Uterus (tissue), 4 donors: ENCODE results near the gene SLCO3A1. TPM values are rescaled to one million over a fixed set of nuclear protein-coding genes. Genes with fewer than 3 reads are reported as not detected.

Experiments
- DNase-seq, 2 donors: peaks; one replicate each; pipeline ENCODE4 v3.0.0-alpha.2; 2019 to 2020
- H3K27ac ChIP-seq, 2 donors: fragments of 200-600 bp; sonication (generic); 1 replicate in 1 of 2; 2 replicates in 1 of 2; pipeline ENCODE4 v1.5.1; 2016 to 2018
- H3K27me3 ChIP-seq, 2 donors: fragments of 200-600 bp; sonication (generic); one replicate each; pipeline ENCODE4 v1.5.1; 2018 to 2019; ENCODE audit warnings: control low read depth in 1 of 2
- H3K36me3 ChIP-seq, 2 donors: fragments of 200-600 bp; sonication (generic); one replicate each; pipeline ENCODE4 v1.5.1; 2019; ENCODE audit warnings: control low read depth in 1 of 2
- H3K4me1 ChIP-seq, 2 donors: fragments of 200-600 bp; sonication (generic); one replicate each; pipeline ENCODE4 v1.5.1; 2018 to 2019; ENCODE audit warnings: control low read depth in 1 of 2
- H3K4me3 ChIP-seq, 2 donors: fragments of 200-600 bp; sonication (generic); 1 replicate in 1 of 2; 2 replicates in 1 of 2; pipeline ENCODE4 v1.5.1; 2018 to 2019; ENCODE audit warnings: mild to moderate bottlenecking in 1 of 2
- H3K9me3 ChIP-seq, 2 donors: fragments of 200-600 bp; sonication (generic); one replicate each; pipeline ENCODE4 v1.5.1; 2019; ENCODE audit warnings: control low read depth in 1 of 2
- CTCF ChIP-seq, 4 experiments: fragments of 200-600 bp in 2 of 4; fragments of 450-650 bp in 2 of 4; sonication (generic) in 2 of 4; IDR thresholded peaks; one replicate each; pipeline ENCODE4 v1.5.1; 2016 to 2019; ENCODE audit warnings: antibody characterized with exemption in 4 of 4, mild to moderate bottlenecking in 2 of 4, moderate library complexity in 1 of 4
- POLR2A ChIP-seq, 2 donors: fragments of 450-650 bp; IDR thresholded peaks; one replicate each; pipeline ENCODE4 v1.6.1; 2016; ENCODE audit warnings: antibody characterized with exemption in 2 of 2, mild to moderate bottlenecking in 1 of 2, moderate library complexity in 1 of 2
- intact Hi-C: fragments of 100-400 bp; cut with DNase I; formaldehyde crosslinking; loops from one replicate; pipeline ENCODE4 v1.15.1; 2023; ENCODE audit warnings: low total_unique reads
- total RNA-seq, 4 donors: library from RNA; depleted of rRNA in 3 of 4; stranded (reverse); fragments of >200 nt in 3 of 4; gene quantifications; one replicate each; pipeline versions ENCODE4 v1.1.0 to v1.2.4, GENCODE V29; 2014 to 2023
- donor health status: DM: yes; HTN: yes; CAD: no.

SLCO3A1 gene
- total RNA-seq, 4 donors from 2014 or later: 4.4 to 26.1 (median 9.5) TPM

GRCh38 chr15:92073044-92073785 is 219.7 kb downstream of the SLCO3A1 start:
- no peaks in the 10 kb centered on the region for H3K4me1 ChIP-seq
- no peak overlapping the region for H3K4me3 ChIP-seq
- DNase-seq: no peak
- no peaks in the 10 kb centered on the region for H3K27me3 ChIP-seq
- H3K36me3 ChIP-seq: no peaks in the 10 kb centered on the region
- no peaks in the 10 kb centered on the region for H3K9me3 ChIP-seq
- TF ChIP-seq CTCF (IDR thresholded peaks at IDR 0.05): no peak
- H3K27ac ChIP-seq: no peak overlapping the region
- intact Hi-C loops: no loop called here

GRCh38 chr15:92074101-92074500 is 220.6 kb downstream of the SLCO3A1 start:
- no peak for DNase-seq
- Histone ChIP-seq H3K27me3 (no peaks in the 10 kb centered on the region), H3K4me1 (no peaks in the 10 kb centered on the region), H3K9me3 (no peaks in the 10 kb centered on the region), H3K36me3 (no peaks in the 10 kb centered on the region), H3K27ac (no peak overlapping the region), H3K4me3 (no peak overlapping the region)
- intact Hi-C loops: no loop called here
- TF ChIP-seq POLR2A (IDR thresholded peaks at IDR 0.05) (no peak), CTCF (IDR thresholded peaks at IDR 0.05) (no peak)

GRCh38 chr15:92074646-92075045 is 221.1 kb downstream of the SLCO3A1 start:
- TF ChIP-seq CTCF (IDR thresholded peaks at IDR 0.05): no peak
- no peak for TF ChIP-seq POLR2A (IDR thresholded peaks at IDR 0.05)
- intact Hi-C loops: loop anchor here (5.0 kb wide), 1 partner anchor 222 kb away; the partner anchor contains the start of gene SLCO3A1
- no peaks in the 10 kb centered on the region for H3K4me1 ChIP-seq
- peak in 1 of 2 donors; percentile 36 for DNase-seq
- no peaks in the 10 kb centered on the region for H3K27me3 ChIP-seq
- H3K27ac ChIP-seq: no peak overlapping the region
- H3K4me3 ChIP-seq: no peak overlapping the region
- no peaks in the 10 kb centered on the region for H3K36me3 ChIP-seq
- no peaks in the 10 kb centered on the region for H3K9me3 ChIP-seq

GRCh38 chr15:92075764-92076163 is 222.3 kb downstream of the SLCO3A1 start:
- TF ChIP-seq CTCF (IDR thresholded peaks at IDR 0.05) (no peak), POLR2A (IDR thresholded peaks at IDR 0.05) (no peak)
- Histone ChIP-seq H3K27ac (no peak overlapping the region), H3K4me1 (no peaks in the 10 kb centered on the region), H3K9me3 (no peaks in the 10 kb centered on the region), H3K36me3 (no peaks in the 10 kb centered on the region), H3K4me3 (no peak overlapping the region), H3K27me3 (no peaks in the 10 kb centered on the region)
- intact Hi-C loops: loop anchor here (5.0 kb wide), 1 partner anchor 223 kb away; the partner anchor contains the start of gene SLCO3A1
- DNase-seq: no peak

- no peaks in the 10 kb centered on the region for H3K36me3 ChIP-seq
- intact Hi-C loops: loop anchor here (5.0 kb wide), 1 partner anchor 224 kb away; the partner anchor contains the start of gene SLCO3A1
- no peaks in the 10 kb centered on the region for H3K27me3 ChIP-seq
- TF ChIP-seq POLR2A (IDR thresholded peaks at IDR 0.05) (no peak), CTCF (IDR thresholded peaks at IDR 0.05) (no peak)
- no peaks in the 10 kb centered on the region for H3K9me3 ChIP-seq
- H3K4me1 ChIP-seq: no peaks in the 10 kb centered on the region
- no peak overlapping the region for H3K27ac ChIP-seq
- no peak overlapping the region for H3K4me3 ChIP-seq
- DNase-seq: no peak
Observed at GRCh38 chr15:92076541-92076940, 223.0 kb downstream of the SLCO3A1 start.
